Loucy (cell line): ENCODE results near the gene TRPM6.

Experiments used
- H2AFZ ChIP-seq: fragments of 200-600 bp; sonication (generic); 2 replicates; pipeline ENCODE4 v1.6.0; 2016; ENCODE audit warnings: antibody characterized with exemption, mild to moderate bottlenecking, low read length, moderate library complexity
- H3F3A ChIP-seq: fragments of 200-600 bp; 2 replicates; pipeline ENCODE4 v1.6.0; 2016; ENCODE audit warnings: antibody characterized with exemption, low read depth, mild to moderate bottlenecking
- H3K27me3 ChIP-seq: fragments of 200-600 bp; sonication (generic); 2 replicates; pipeline ENCODE4 v1.6.1; 2014; ENCODE audit warnings: low read length, mild to moderate bottlenecking; ENCODE audit not compliant: insufficient read depth, poor library complexity, severe bottlenecking
- H3K36me3 ChIP-seq: fragments of 200-600 bp; sonication (generic); 2 replicates; pipeline ENCODE4 v1.6.1; 2016; ENCODE audit warnings: low read length; ENCODE audit not compliant: insufficient read depth
- H3K4me1 ChIP-seq: fragments of 200-600 bp; sonication (generic); 2 replicates; pipeline ENCODE4 v1.5.1; 2014; ENCODE audit warnings: low read length, mild to moderate bottlenecking; ENCODE audit not compliant: insufficient read depth, poor library complexity, severe bottlenecking
- H3K4me2 ChIP-seq: fragments of 200-600 bp; sonication (generic); 2 replicates; pipeline ENCODE4 v1.6.0; 2014; ENCODE audit warnings: antibody characterized with exemption, low read length, low read depth, mild to moderate bottlenecking; ENCODE audit not compliant: poor library complexity, severe bottlenecking
- H3K4me3 ChIP-seq: fragments of 200-600 bp; sonication (generic); 2 replicates; pipeline ENCODE4 v1.5.1; 2014; ENCODE audit warnings: low read length, mild to moderate bottlenecking, mixed read lengths; ENCODE audit not compliant: poor library complexity, severe bottlenecking
- H3K79me2 ChIP-seq: fragments of 200-600 bp; sonication (generic); 2 replicates; pipeline ENCODE4 v1.6.1; 2014; ENCODE audit warnings: low read length; ENCODE audit not compliant: insufficient read depth
- H3K9ac ChIP-seq: fragments of 200-600 bp; sonication (generic); 2 replicates; pipeline ENCODE4 v1.6.0; 2014; ENCODE audit warnings: mild to moderate bottlenecking, low read depth, low read length, moderate library complexity; ENCODE audit not compliant: poor library complexity, severe bottlenecking
- H3K9me2 ChIP-seq: fragments of 200-600 bp; sonication (generic); replicated peaks from 2 replicates; pipeline ENCODE4 v1.6.1; 2016; ENCODE audit warnings: low read depth, low read length, mixed read lengths
- H3K9me3 ChIP-seq: fragments of 200-600 bp; sonication (generic); 2 replicates; pipeline ENCODE4 v1.6.1; 2014; ENCODE audit warnings: mild to moderate bottlenecking, antibody characterized with exemption, low read length, low read depth; ENCODE audit not compliant: insufficient read depth
- H4K20me1 ChIP-seq: fragments of 200-600 bp; sonication (generic); 2 replicates; pipeline ENCODE4 v1.6.0; 2014; ENCODE audit warnings: antibody characterized with exemption, low read length, mild to moderate bottlenecking; ENCODE audit not compliant: insufficient read depth, poor library complexity, severe bottlenecking
- EZH2phosphoT487 ChIP-seq: fragments of 200-600 bp; IDR thresholded peaks from 2 replicates; pipeline ENCODE4 v1.6.1; 2018; ENCODE audit warnings: antibody characterized with exemption, mild to moderate bottlenecking, moderate library complexity, borderline replicate concordance
- TF ChIP-seq, protein P1 (sequence below): fragments of 200-600 bp; sonication (generic); conservative IDR thresholded peaks from 2 replicates; pipeline ENCODE4 v1.5.1; 2014; ENCODE audit warnings: mild to moderate bottlenecking, antibody characterized with exemption, low read length

Gene TRPM6

GRCh38 chr9:74872619-74873233, 15.0 kb downstream of the TRPM6 start:
- no peaks in the 10 kb centered on the region for H3K9me3 ChIP-seq
- H3K79me2 ChIP-seq: no peaks in the 10 kb centered on the region
- H3K27me3 ChIP-seq: no peaks in the 10 kb centered on the region
- H3K4me3 ChIP-seq: no peak overlapping the region
- H3K4me2 ChIP-seq: no peak overlapping the region
- H3K4me1 ChIP-seq: no peaks in the 10 kb centered on the region
- no peak overlapping the region for H2AFZ ChIP-seq
- no peak for TF ChIP-seq EZH2phosphoT487
- no peaks in the 10 kb centered on the region for H3K9me2 ChIP-seq
- no peak overlapping the region for H3K9ac ChIP-seq
- H3F3A ChIP-seq: no peaks in the 10 kb centered on the region
- H4K20me1 ChIP-seq: no peaks in the 10 kb centered on the region
- no peaks in the 10 kb centered on the region for H3K36me3 ChIP-seq

DNA sequence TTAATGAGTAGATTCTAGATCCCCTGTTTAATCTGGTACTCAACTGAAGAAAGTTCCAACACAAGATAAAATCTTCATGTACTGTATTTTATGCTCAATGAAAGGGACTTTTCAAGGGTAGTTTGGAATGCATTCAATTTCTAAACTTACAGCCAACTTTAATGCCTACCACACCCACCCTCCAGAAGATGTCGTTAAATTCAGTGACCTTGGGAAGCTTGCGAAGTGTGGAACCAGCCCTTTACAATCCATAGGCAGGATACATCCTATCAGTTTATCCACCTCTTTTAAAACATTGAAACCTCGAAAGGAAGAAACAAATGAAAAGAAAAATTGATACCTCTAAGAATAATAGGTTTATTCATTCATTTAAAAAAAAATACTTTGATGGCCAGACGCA, 20.2 kb downstream of the TRPM6 start:
- no peaks in the 10 kb centered on the region for H3K9me2 ChIP-seq
- H3K36me3 ChIP-seq: no peaks in the 10 kb centered on the region
- H2AFZ ChIP-seq: no peak overlapping the region
- no peaks in the 10 kb centered on the region for H4K20me1 ChIP-seq
- no peaks in the 10 kb centered on the region for H3K79me2 ChIP-seq
- TF ChIP-seq, protein P1, sequence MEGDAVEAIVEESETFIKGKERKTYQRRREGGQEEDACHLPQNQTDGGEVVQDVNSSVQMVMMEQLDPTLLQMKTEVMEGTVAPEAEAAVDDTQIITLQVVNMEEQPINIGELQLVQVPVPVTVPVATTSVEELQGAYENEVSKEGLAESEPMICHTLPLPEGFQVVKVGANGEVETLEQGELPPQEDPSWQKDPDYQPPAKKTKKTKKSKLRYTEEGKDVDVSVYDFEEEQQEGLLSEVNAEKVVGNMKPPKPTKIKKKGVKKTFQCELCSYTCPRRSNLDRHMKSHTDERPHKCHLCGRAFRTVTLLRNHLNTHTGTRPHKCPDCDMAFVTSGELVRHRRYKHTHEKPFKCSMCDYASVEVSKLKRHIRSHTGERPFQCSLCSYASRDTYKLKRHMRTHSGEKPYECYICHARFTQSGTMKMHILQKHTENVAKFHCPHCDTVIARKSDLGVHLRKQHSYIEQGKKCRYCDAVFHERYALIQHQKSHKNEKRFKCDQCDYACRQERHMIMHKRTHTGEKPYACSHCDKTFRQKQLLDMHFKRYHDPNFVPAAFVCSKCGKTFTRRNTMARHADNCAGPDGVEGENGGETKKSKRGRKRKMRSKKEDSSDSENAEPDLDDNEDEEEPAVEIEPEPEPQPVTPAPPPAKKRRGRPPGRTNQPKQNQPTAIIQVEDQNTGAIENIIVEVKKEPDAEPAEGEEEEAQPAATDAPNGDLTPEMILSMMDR: no peak
- no peak for TF ChIP-seq EZH2phosphoT487
- H3K9ac ChIP-seq: no peak overlapping the region
- no peaks in the 10 kb centered on the region for H3K27me3 ChIP-seq
- H3K4me1 ChIP-seq: no peaks in the 10 kb centered on the region
- no peak overlapping the region for H3K4me3 ChIP-seq
- no peaks in the 10 kb centered on the region for H3K9me3 ChIP-seq
- no peaks in the 10 kb centered on the region for H3F3A ChIP-seq
- no peak overlapping the region for H3K4me2 ChIP-seq

- no peaks in the 10 kb centered on the region for H3K9me2 ChIP-seq
- no peaks in the 10 kb centered on the region for H3K9me3 ChIP-seq
- H3K27me3 ChIP-seq: no peaks in the 10 kb centered on the region
- H3K9ac ChIP-seq: no peak overlapping the region
- H3K79me2 ChIP-seq: no peaks in the 10 kb centered on the region
- no peak overlapping the region for H3K4me3 ChIP-seq
- H3F3A ChIP-seq: no peaks in the 10 kb centered on the region
- H2AFZ ChIP-seq: no peak overlapping the region
- TF ChIP-seq, protein P1: no peak
- TF ChIP-seq EZH2phosphoT487: no peak
- H3K36me3 ChIP-seq: no peaks in the 10 kb centered on the region
- H4K20me1 ChIP-seq: no peaks in the 10 kb centered on the region
- H3K4me2 ChIP-seq: no peak overlapping the region
- H3K4me1 ChIP-seq: peaks cover 14% of the 10 kb centered on the region
Observed at GRCh38 chr9:74865177-74865576, 22.5 kb downstream of the TRPM6 start.
